Measurements from ENCODE around the gene DNAJC25.
"Not testable (repeated sequence)": the region's sequence is repeated elsewhere in the genome, so short reads cannot be mapped to it uniquely, and the experiment has no call there.

Gene DNAJC25

GRCh38 chr9:111628411-111628810, 2.7 kb upstream of the DNAJC25 start:
- DNase-seq: no peak

- DNase-seq: no peak
Observed at GRCh38 chr9:111630182-111630963, 761 bp upstream of the DNAJC25 start.

GRCh38 chr9:111630964-111631213, 245 bp upstream of the DNAJC25 start:
- DNase-seq: no peak

GRCh38 chr9:111632060-111632459, 926 bp downstream of the DNAJC25 start:
- no peak for DNase-seq

- no peak for DNase-seq
Observed at GRCh38 chr9:111632695-111633388, 1.7 kb downstream of the DNAJC25 start.

- no peak for DNase-seq
Observed at GRCh38 chr9:111633389-111633736, 2.2 kb downstream of the DNAJC25 start.

- DNase-seq: no peak
Observed at GRCh38 chr9:111634860-111635259, 3.7 kb downstream of the DNAJC25 start.

GRCh38 chr9:111637421-111637950, 6.4 kb downstream of the DNAJC25 start:
- DNase-seq: no peak

- no peak for DNase-seq
Observed at GRCh38 chr9:111644195-111644772, 13.2 kb downstream of the DNAJC25 start.

GRCh38 chr9:111645806-111646205, 14.7 kb downstream of the DNAJC25 start:
- no peak for DNase-seq

GRCh38 chr9:111646417-111646816, 15.3 kb downstream of the DNAJC25 start:
- no peak for DNase-seq

- no peak for DNase-seq
Observed at GRCh38 chr9:111648066-111648465, 16.9 kb downstream of the DNAJC25 start.

GRCh38 chr9:111649016-111649415, 17.9 kb downstream of the DNAJC25 start:
- no peak for DNase-seq

- no peak for DNase-seq
Observed at GRCh38 chr9:111657051-111657450, 25.9 kb downstream of the DNAJC25 start.

- no peak for DNase-seq
Observed at GRCh38 chr9:111658943-111659342, 27.8 kb downstream of the DNAJC25 start.

- no peak for DNase-seq
Observed at GRCh38 chr9:111659691-111660090, 28.6 kb downstream of the DNAJC25 start.

GRCh38 chr9:111661150-111661801, 30.1 kb downstream of the DNAJC25 start, which contains the start of gene GNG10:
Gene GNG10, plus strand, starts transcription at chr9:111661605. Its CDS starts 30 bp downstream, at chr9:111661635.
- DNase-seq: no peak

GRCh38 chr9:111661802-111662521, 30.8 kb downstream of the DNAJC25 start:
- no peak for DNase-seq

- no peak for DNase-seq
Observed at GRCh38 chr9:111662576-111663300, 31.6 kb downstream of the DNAJC25 start.

- no peak for DNase-seq
Observed at GRCh38 chr9:111663301-111663823, 32.2 kb downstream of the DNAJC25 start.

- DNase-seq: no peak
Observed at GRCh38 chr9:111668026-111668573, 37.0 kb downstream of the DNAJC25 start.

GRCh38 chr9:111668601-111669000, 37.5 kb downstream of the DNAJC25 start:
- DNase-seq: not testable (repeated sequence)
